Inferior parietal cortex (tissue), 1 donor: ENCODE measurements around the gene MCOLN3.
"Not testable (repeated sequence)": the region's sequence is repeated elsewhere in the genome, so short reads cannot be mapped to it uniquely, and the experiment has no call there.

ENCODE experiments used
- DNase-seq: peaks from one replicate; pipeline ENCODE4 v3.0.0-alpha.2; 2016; ENCODE audit errors: extremely low spot score

The MCOLN3 gene

DNA sequence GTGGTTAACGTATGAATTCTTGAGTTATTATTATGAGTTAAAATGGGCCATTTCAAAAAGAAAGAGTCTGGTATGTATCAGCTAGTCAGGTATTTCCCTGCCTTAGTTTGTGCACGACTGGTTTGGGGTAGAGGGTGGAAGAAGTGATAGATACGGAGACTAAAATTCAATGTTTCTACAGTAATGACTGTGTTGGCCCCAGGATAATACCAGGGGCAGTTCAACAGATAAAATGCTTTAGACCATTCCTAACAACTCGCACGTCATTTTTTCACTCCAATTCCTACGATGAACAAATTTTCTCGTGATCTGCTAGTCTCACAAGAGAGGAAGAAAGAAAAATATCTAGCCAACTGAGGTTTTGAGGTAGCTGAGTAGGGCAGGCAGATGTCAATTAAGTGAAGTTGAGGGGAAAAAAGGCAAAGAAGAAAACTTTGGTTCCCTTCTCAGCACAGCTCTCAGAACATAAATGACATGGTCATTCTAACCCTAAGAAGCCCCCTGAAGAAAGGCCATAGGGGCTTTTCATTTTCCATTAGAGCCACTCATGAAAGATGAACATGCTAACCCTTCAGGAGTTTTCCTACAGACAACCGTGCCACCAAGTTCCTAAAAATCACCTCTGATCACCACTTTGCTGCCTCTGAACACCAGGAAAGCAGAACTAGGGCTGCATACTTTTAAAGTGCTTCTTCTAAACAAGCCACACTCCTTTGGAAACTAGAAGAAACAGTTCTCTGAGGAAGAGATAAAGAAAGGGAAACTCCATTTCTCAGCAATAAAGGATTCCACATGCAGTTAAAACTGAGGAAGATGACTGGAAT lies 57.0 kb downstream of the MCOLN3 start:
- DNase-seq = no peak

GRCh38 chr1:84988588-84988987 lies 59.7 kb downstream of the MCOLN3 start:
- DNase-seq = no peak

- DNase-seq = not testable (repeated sequence)
These were observed 61.7 kb downstream of the MCOLN3 start for GRCh38 chr1:84986561-84986960.

DNA sequence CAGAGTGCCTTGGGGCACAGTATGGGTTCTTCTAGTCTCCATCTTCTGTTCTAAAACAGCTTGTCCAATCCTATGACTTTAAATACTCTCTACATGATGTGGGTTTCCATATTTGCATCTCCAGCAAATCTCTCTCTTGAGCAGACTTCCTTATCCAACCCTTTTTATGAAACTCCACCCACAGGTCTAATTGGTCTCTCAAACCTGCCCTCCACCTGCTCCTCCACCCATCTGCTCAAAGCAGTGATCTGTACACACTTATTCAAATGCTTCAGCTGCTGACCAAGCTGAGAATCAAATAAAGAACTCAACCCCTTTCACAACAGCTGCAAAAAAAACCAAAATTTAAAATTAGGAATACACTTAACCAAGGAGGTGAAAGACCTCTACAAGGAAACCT lies 62.9 kb downstream of the MCOLN3 start:
- DNase-seq = no peak

DNA sequence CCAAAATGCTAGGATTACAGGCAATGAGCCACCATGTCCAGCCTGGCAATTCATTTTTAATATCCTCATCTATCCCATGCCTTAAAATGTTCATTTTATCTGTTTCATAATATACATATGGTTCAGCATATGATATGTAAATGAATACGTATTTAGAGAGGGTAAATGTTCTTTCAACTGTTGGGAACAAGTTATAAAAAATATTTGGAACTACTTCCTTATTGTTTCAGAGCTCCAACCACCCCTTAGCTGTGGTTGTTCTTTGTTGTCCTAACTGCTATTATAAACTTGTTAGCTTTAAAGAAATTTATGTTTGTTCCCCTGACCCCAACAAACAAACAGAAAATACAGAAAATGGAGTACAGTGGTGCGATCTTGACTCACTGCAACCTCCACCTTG lies 65.9 kb downstream of the MCOLN3 start:
- no peak for DNase-seq

DNA sequence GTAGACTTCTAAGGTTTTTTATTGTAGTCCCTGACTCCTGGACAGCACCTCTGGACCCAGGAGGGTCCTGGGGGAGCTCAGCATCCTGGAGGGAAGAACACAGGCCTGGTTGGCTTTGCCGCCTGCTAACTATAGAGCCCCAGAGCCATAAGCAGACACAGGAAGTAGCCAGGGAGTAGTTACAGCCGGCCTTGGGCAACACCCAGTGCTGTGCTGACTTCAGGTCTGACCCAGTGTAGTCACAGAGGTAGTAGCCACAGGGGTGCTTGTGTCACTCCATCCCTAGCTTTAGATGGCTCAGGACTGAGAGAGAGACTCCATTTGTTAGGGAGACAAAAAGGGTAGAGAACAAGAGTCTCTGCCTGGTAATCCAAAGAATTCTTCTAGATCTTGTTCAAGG lies 73.3 kb downstream of the MCOLN3 start:
- no peak for DNase-seq

- no peak for DNase-seq
These were observed 74.6 kb downstream of the MCOLN3 start for GRCh38 chr1:84973498-84974334.

DNA sequence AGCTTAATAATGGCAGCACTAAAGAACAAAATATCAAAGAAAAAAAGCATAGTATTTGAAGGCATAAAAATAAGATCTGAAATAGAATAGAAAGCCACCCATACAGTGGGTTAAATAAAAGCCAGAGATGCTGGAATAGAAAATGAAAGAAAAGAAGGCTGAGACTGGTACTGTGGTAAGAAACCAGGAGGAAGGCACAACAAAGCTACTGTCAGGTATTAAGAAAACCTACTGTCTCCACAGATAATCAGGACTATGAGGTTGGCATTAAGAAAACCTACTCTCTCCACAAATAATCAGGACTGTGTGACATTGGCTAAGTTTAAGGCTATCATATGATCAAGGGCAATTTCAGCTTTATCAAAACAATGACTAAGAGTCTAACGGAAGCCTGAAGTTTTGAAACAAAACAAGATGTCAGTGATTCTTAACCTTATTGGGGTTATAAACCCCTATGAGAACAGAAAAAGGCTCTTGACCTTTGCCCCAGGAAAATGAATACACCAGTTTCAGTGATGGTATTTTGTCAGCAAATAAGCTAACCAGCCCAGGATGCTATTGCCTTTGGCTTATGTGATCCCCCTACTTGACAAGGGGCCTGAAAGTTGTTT lies 75.8 kb downstream of the MCOLN3 start:
- DNase-seq = no peak

DNA sequence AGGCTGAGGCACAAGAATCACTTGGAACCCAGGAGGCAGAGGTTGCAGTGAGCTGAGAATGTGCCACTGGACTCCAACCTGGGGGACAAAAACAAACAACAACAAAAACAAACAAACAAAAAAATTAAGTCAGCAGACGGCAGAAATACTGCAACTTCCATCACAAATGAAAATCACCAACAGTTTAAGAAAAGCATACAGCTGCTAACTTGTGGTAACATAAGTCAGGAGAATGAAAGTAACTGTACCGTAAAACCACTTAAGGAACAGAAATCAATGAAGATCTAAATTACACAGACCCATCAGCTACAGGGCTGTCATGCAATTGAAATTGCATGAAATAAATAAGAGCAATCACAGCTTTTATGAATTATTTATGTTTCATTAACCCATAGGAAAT lies 76.3 kb downstream of the MCOLN3 start:
- no peak for DNase-seq

GRCh38 chr1:84969489-84970250 lies 78.6 kb downstream of the MCOLN3 start:
- no peak for DNase-seq

DNA sequence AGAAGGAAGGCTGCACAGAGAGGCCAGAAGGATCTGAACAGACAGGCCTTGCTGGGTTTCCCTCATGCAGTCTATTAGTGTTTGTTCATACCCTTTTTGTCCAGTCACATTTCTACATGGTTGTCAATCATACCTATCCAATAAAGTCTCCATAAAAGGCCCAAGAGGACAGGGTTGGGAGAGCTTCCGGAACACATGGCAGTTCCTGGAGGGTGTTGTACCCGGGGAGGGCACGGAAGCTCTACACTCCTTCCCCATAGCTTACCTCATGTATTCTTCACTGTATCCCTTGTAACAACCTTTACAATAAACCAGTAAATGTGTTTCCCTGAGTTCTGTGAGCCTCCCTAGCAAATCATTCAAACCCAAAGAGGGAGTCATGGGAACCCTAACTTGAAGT lies 79.4 kb downstream of the MCOLN3 start:
- DNase-seq = no peak

DNA sequence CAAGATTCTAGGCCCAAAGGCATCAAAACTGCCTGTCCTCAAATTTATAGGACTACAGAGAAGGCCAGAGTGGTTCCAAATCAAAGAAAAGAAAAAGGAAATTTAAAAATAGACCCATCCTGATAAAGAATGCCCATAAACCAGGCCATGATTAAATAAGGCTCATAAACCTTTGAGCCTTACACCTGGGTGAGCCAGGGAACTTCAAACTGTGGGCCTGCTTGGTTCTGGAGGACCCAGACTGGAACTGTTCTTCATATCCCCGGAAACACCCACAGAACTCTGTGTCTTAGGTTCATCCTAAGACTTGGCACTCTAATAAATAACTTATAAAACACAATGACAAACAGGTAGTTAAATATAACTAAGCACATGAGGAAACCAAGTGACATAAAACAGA lies 80.2 kb downstream of the MCOLN3 start:
- DNase-seq = no peak
